ENCODE data around the gene CD2BP2. TPM values are rescaled to one million over a fixed set of nuclear protein-coding genes. Genes with fewer than 3 reads are reported as not detected.

CD2BP2 gene
- 24.5 and 25.1 TPM in 2 replicates for total RNA-seq

GRCh38 chr16:30355144-30355953 is at the start of gene CD2BP2:
CD2BP2 (minus strand) TSS chr16:30355308; CDS start chr16:30354681, 627 bp downstream.

DNA sequence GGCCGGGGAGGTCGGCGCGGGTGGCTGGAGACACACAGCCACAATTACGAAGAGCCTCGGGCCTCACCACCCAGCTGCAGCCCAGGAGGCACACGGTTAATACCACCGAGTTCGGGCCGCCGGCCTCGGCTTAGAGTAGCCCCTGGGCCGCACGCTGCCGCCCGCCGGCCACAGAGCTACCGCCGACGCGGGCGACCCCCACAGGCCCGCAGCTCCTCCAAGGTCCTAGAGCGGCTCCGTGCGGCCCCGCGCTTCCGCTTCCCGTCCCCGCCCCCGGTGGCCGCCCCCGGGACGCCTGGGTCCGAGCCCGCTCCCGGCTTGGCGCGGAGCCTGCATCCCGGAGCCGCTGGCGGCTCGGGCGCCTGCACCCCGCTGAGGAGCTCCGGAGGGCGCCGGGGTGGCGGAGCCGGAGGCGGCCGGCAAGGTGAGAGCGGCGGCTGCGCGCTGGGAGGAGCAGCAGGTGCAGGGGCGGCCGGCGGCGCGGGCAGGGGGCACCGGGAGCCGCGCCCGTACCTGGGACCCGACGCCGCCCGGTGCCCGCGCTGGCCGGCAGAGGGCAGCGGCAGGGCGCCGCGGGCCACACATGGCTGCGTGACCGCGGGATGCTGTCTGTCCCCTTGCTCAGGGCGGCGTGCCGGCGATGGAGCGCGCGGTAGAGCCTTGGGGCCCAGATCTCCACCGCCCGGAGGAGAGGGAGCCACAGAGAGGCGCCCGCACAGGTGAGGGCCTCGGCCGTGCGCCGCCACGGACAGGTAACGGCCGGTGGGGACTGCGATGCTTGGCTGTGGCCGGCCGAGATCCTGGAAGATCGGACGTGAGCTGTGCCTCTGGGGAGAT is 40.3 kb upstream of the CD2BP2 start, which contains the start of gene ZNF48:
ZNF48 (plus strand) TSS at position 266 of the 837 bp plus-strand sequence; CDS start at position 641, 375 bp downstream.

DNA sequence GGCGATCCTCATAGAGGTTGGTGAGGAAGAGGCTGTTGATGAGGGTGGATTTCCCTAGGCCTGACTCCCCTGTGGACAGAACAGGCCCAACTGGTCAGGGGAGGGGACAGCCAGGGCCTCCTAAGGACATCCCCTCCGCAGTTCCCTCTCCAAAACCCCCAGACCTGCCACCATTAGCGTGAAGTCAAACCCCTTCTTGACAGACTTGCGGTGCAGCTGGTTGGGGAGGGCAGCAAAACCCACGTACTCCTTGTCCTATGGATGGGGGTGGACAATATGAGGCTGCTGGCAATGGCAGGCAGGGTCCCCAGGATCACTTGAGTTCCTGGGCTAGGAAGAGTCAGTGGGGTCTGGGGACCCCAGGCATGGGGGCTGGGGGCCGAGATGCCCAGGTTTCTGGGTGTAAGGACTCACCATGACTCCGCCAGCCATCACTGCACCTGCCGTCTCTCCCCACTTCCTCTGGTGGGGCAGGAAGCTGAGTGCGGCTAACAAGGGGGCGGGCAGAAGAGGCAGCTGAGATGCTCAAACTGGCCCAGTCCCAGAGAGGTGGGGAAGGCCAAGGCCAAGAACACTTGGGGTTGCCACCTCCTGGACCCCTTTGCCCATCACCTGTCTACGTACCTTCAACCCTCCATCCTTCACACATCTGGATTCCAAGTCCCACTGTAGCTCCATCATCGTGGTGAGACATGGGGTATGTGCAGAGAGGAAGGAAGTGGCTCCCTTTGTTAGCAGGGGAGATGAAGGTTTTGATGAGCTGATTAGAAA is 27.2 kb upstream of the CD2BP2 start, which contains the start of gene SEPTIN1:
SEPTIN1 (minus strand) TSS at position 451 of the 771 bp plus-strand sequence; CDS start at position 432, 19 bp downstream.

GRCh38 chr16:30374538-30374937 is 19.4 kb upstream of the CD2BP2 start, which contains the start of gene MYL11:
MYL11 (plus strand) TSS chr16:30374802; CDS start chr16:30374858, 56 bp downstream.

DNA sequence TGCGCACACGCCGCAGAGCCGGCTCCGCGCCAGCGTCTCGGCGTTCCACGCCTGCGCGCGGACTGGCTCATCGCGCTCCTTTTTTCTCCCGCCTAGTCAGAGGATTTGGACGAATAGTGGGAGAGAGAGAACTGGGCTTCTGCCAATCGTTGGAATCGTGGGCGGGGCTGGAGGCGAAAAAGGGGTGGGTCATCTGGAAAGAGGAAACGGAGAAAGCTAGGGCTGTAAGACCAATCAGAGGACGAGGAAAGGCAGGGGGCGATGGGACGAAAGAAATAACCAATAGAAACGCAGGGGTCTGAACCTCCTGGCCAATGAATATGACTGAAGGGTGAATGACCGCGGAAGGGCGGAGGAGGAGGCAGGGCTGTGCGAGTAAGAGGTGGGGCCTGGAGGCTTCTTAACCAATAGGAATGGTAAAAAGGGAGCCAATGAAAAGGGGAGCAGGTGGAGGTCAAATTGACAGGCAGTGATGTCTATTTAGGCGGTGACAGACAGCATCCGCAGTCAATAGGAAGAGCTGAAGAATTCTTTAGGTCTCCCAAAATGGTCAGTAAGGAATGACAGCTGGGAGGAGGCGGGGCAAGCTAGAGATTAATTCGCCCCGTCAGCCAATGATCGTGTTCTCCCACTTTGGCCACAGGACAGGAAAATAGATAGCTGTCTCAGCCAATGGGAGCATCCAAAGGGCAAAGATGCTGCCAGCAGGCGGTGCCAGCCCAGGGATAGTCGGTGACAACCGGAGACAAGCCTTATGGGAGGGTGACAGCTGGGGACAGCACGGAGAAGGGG is 15.5 kb upstream of the CD2BP2 start, which contains the start of gene TBC1D10B:
TBC1D10B (minus strand) TSS at position 39 of the 792 bp plus-strand sequence. CDS start 311 bp downstream, outside the sequence.

Other genes starting within 250 kb of the CD2BP2 start
- gene GDPD3, start 241.8 kb downstream of the CD2BP2 start, total RNA-seq, result 0.76 and 1.3 TPM in 2 replicates
- 36.8 and 39.5 TPM in 2 replicates for gene MAPK3, start 232.1 kb downstream of the CD2BP2 start, total RNA-seq
- gene CORO1A, start 171.7 kb downstream of the CD2BP2 start, total RNA-seq, result 0.20 and 0.33 TPM in 2 replicates
- gene BOLA2B, start 161.6 kb downstream of the CD2BP2 start, total RNA-seq, result 8.5 and 19.2 TPM in 2 replicates
- 15.0 and 25.2 TPM in 2 replicates for gene SLX1A, start 161.4 kb downstream of the CD2BP2 start, total RNA-seq
- gene SULT1A3, start 156.1 kb downstream of the CD2BP2 start, total RNA-seq, result 2.2 and 4.0 TPM in 2 replicates
- 0.59 and 0.73 TPM in 2 replicates for gene NPIPB13, start 106.8 kb downstream of the CD2BP2 start, total RNA-seq
- gene TBC1D10B, start 15.2 kb upstream of the CD2BP2 start, total RNA-seq, result 36.3 and 42.3 TPM in 2 replicates
- not detected in 2 replicates for gene MYL11, start 19.5 kb upstream of the CD2BP2 start, total RNA-seq
- gene SEPTIN1, start 27.3 kb upstream of the CD2BP2 start, total RNA-seq, result 0.13 and 0.17 TPM in 2 replicates
- gene ZNF48, start 40.1 kb upstream of the CD2BP2 start, total RNA-seq, result 4.9 and 9.4 TPM in 2 replicates
- gene ZNF771, start 52.3 kb upstream of the CD2BP2 start, total RNA-seq, result 9.8 and 12.4 TPM in 2 replicates
- gene DCTPP1, start 74.7 kb upstream of the CD2BP2 start, total RNA-seq, result 7.7 and 8.5 TPM in 2 replicates
- gene SEPHS2, start 90.6 kb upstream of the CD2BP2 start, total RNA-seq, result 8.6 and 10.8 TPM in 2 replicates
- gene ITGAL, start 117.4 kb upstream of the CD2BP2 start, total RNA-seq, result 0.17 TPM in 1 of 2 replicates, not detected in the other
- gene ZNF768, start 171.3 kb upstream of the CD2BP2 start, total RNA-seq, result 14.1 and 21.0 TPM in 2 replicates
- 10.2 and 11.6 TPM in 2 replicates for gene ZNF747, start 179.6 kb upstream of the CD2BP2 start, total RNA-seq
- 4.8 and 5.1 TPM in 2 replicates for gene ZNF764, start 203.1 kb upstream of the CD2BP2 start, total RNA-seq
- gene ZNF688, start 216.4 kb upstream of the CD2BP2 start, total RNA-seq, result 4.4 and 7.8 TPM in 2 replicates
- 10.2 and 10.6 TPM in 2 replicates for gene ZNF785, start 230.4 kb upstream of the CD2BP2 start, total RNA-seq

Data from smooth muscle cell of the pulmonary artery (primary cell).